ENCODE results near the gene TUBE1.

Gene TUBE1

DNA sequence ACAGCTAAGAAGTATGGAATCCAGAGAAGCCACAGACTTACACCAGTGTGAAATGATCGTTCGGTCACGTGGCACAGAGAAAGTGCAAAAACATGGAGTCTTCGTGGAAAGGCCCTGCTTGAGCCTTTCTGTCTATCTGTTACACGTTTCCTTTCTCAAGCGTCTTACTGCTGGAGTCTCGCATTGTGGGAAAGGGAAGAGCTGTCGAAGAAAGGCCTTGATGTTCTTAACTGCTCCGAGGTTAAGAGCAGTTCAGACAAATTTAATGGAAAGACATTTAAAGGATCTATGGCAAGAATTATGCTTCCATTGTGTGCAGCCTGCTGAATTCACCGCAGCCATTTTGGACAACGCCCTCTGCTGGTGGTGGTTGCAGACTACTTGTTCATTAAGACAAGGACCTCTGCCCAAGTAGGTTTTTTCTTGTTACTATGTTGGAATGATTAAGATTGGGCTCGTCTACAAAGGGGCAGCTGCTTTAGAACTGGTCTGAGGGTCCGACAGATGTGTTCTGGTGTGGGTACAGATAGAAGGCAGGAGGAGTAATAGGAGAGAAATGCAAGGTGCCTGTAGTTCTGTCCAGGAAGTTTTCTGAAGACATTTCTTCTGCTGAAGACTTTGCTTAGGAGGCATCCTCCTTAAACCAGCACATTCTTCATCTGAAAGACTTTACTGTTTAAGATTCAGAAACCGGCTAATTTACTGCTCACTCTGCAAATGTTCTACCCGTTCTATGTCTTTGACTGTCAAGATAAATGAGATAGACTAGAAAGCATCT lies 58.0 kb downstream of the TUBE1 start:
- DNase-seq: peak; percentile 78
- H3K4me3 ChIP-seq (ENCODE audit: low read length): no peak overlapping the region

DNA sequence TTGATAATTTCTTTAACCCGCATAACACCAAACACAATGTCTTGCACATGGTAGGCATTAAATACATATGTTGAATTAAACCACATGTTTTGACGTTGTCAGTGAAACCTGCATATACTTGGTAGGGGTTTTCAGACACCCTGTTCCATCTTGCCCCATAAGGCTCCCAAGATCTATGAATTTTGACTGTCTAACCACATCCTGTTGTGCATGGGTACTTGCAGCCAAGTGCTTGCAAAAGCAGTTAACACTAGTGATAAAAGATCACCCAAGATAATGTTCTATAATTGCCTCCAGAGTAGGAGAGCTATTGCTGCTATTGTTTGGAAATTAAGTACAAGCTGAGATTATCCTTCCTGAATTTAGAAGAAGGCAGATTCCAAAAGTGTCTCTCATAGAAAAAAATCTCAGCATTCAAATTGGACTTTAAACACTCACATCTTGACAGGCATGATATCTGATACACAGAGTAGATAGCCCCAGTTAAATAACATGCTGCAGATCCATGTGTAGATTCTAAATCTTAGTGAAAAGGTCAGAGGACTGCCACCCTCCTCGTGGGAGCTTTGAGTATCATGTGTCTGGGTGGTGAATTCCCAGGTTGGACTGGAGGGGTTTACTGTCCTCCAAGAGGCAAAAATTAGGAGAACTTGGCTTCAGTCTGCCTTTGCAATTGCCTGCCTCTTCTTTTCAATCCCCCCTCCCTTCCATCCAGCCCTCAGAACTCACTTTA lies 59.2 kb downstream of the TUBE1 start:
- Histone ChIP-seq H3K4me1 (ENCODE audit: control insufficient read depth, low read depth, low read length) (no peaks in the 10 kb centered on the region), H3K36me3 (ENCODE audit: control insufficient read depth, insufficient read depth, low read length) (no peaks in the 10 kb centered on the region), H3K79me1 (ENCODE audit: low read length) (no peaks in the 10 kb centered on the region), H3K18ac (ENCODE audit: low read length) (no peak overlapping the region), H4K5ac (ENCODE audit: low read length) (no peak overlapping the region), H3K27me3 (ENCODE audit: insufficient read depth, low read length, poor library complexity) (no peaks in the 10 kb centered on the region), H3K9ac (ENCODE audit: low read length) (no peak overlapping the region), H3K4me2 (ENCODE audit: low read length) (no peak overlapping the region), H4K8ac (ENCODE audit: low read depth, low read length) (no peak overlapping the region), H3K4ac (ENCODE audit: low read depth, low read length) (no peak overlapping the region), H3K4me3 (ENCODE audit: low read length) (no peak overlapping the region), H2BK5ac (ENCODE audit: low read length) (no peak overlapping the region), H3K23ac (ENCODE audit: low read length) (no peak overlapping the region), H2BK120ac (ENCODE audit: low read depth, low read length) (no peak overlapping the region), H3K56ac (ENCODE audit: low read length) (no peak overlapping the region), H2AK5ac (ENCODE audit: low read length) (no peak overlapping the region), H2BK15ac (replicated peaks; ENCODE audit: low read depth) (no peak overlapping the region), H3K79me2 (ENCODE audit: control insufficient read depth, insufficient read depth, low read length) (no peaks in the 10 kb centered on the region), H3K27ac (ENCODE audit: low read depth, low read length) (no peak overlapping the region)
- DNase-seq: peak; percentile 19
- WGBS (ENCODE audit: extremely low coverage, insufficient coverage, low lambda C conversion rate): no CpG with 5 or more reads among the region's 3 CpGs

More for the DNA sequence above, 58.0 kb downstream of the TUBE1 start:
- Histone ChIP-seq H2BK15ac (replicated peaks; ENCODE audit: low read depth) (no peak overlapping the region), H3K23ac (ENCODE audit: low read length) (no peak overlapping the region), H3K27me3 (ENCODE audit: insufficient read depth, low read length, poor library complexity) (no peaks in the 10 kb centered on the region), H3K4me2 (ENCODE audit: low read length) (no peak overlapping the region), H3K79me1 (ENCODE audit: low read length) (no peaks in the 10 kb centered on the region), H3K27ac (ENCODE audit: low read depth, low read length) (no peak overlapping the region), H2BK120ac (ENCODE audit: low read depth, low read length) (no peak overlapping the region), H3K36me3 (ENCODE audit: control insufficient read depth, insufficient read depth, low read length) (no peaks in the 10 kb centered on the region), H3K56ac (ENCODE audit: low read length) (no peak overlapping the region), H3K79me2 (ENCODE audit: control insufficient read depth, insufficient read depth, low read length) (no peaks in the 10 kb centered on the region), H4K8ac (ENCODE audit: low read depth, low read length) (no peak overlapping the region), H4K5ac (ENCODE audit: low read length) (no peak overlapping the region), H2BK5ac (ENCODE audit: low read length) (no peak overlapping the region), H3K4ac (ENCODE audit: low read depth, low read length) (no peak overlapping the region), H3K18ac (ENCODE audit: low read length) (no peak overlapping the region), H2AK5ac (ENCODE audit: low read length) (no peak overlapping the region), H3K4me1 (ENCODE audit: control insufficient read depth, low read depth, low read length) (no peaks in the 10 kb centered on the region), H3K9ac (ENCODE audit: low read length) (no peak overlapping the region)
- WGBS (ENCODE audit: extremely low coverage, insufficient coverage, low lambda C conversion rate): no CpG with 5 or more reads among the region's 15 CpGs

DNA sequence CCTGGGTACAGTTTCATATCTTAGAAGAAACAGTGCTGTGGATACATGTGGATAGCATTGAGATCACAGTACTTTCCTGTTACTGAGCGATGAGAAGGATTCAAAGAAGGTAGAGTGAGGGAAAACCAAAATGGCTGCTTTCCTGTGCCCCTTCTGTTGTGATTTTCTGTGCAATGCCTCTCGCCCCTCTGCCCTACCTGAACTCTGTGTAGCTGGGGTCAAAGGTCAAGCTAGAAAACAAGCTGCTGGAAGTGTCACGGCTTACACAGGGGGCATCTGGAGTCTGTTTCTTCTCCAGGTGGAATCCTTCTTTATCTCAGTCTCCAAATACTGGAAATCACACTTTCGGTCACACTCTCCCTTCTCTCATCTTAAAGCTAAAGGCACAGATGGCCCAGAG lies 60.3 kb downstream of the TUBE1 start:
- H3K36me3 ChIP-seq (ENCODE audit: control insufficient read depth, insufficient read depth, low read length): no peaks in the 10 kb centered on the region
- H2BK5ac ChIP-seq (ENCODE audit: low read length): no peak overlapping the region
- H3K4me3 ChIP-seq (ENCODE audit: low read length): no peak overlapping the region
- H2BK120ac ChIP-seq (ENCODE audit: low read depth, low read length): no peak overlapping the region
- H3K23ac ChIP-seq (ENCODE audit: low read length): no peak overlapping the region
- no peak overlapping the region for H3K56ac ChIP-seq (ENCODE audit: low read length)
- no peak overlapping the region for H3K4ac ChIP-seq (ENCODE audit: low read depth, low read length)
- H3K18ac ChIP-seq (ENCODE audit: low read length): no peak overlapping the region
- no peak overlapping the region for H4K8ac ChIP-seq (ENCODE audit: low read depth, low read length)
- no peak for DNase-seq
- no peak overlapping the region for H3K4me2 ChIP-seq (ENCODE audit: low read length)
- no peak overlapping the region for H4K5ac ChIP-seq (ENCODE audit: low read length)
- H3K79me1 ChIP-seq (ENCODE audit: low read length): no peaks in the 10 kb centered on the region
- no peaks in the 10 kb centered on the region for H3K79me2 ChIP-seq (ENCODE audit: control insufficient read depth, insufficient read depth, low read length)
- no peaks in the 10 kb centered on the region for H3K4me1 ChIP-seq (ENCODE audit: control insufficient read depth, low read depth, low read length)
- H3K27ac ChIP-seq (ENCODE audit: low read depth, low read length): no peak overlapping the region
- no CpG with 5 or more reads among the region's 4 CpGs for WGBS (ENCODE audit: extremely low coverage, insufficient coverage, low lambda C conversion rate)
- no peak overlapping the region for H3K9ac ChIP-seq (ENCODE audit: low read length)
- no peak overlapping the region for H2AK5ac ChIP-seq (ENCODE audit: low read length)
- no peak overlapping the region for H2BK15ac ChIP-seq (replicated peaks; ENCODE audit: low read depth)
- H3K27me3 ChIP-seq (ENCODE audit: insufficient read depth, low read length, poor library complexity): no peaks in the 10 kb centered on the region

DNA sequence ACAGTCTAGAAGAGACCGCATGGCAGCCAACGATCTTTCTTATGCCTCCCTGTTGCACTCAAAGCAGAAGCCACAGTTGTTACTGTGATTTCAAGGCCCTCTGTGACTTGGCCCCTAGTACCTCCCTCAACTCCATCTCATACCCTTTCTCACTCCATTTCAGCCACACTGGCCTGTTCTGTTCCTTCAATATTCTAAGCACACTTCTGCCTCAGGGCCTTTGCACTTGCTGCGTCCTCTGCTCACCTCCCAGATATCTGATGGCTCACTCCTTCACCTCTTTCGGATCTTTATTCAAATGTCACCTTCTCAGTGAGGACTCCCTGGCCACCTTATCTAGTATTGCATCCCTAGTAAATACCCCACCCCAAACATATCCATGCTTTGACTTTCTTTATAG lies 62.8 kb downstream of the TUBE1 start:
- no peak overlapping the region for H3K56ac ChIP-seq (ENCODE audit: low read length)
- H2AK5ac ChIP-seq (ENCODE audit: low read length): no peak overlapping the region
- H3K79me1 ChIP-seq (ENCODE audit: low read length): no peaks in the 10 kb centered on the region
- H4K5ac ChIP-seq (ENCODE audit: low read length): no peak overlapping the region
- no CpG with 5 or more reads among the region's 4 CpGs for WGBS (ENCODE audit: extremely low coverage, insufficient coverage, low lambda C conversion rate)
- H2BK15ac ChIP-seq (replicated peaks; ENCODE audit: low read depth): no peak overlapping the region
- H3K4me3 ChIP-seq (ENCODE audit: low read length): no peak overlapping the region
- no peaks in the 10 kb centered on the region for H3K27me3 ChIP-seq (ENCODE audit: insufficient read depth, low read length, poor library complexity)
- no peaks in the 10 kb centered on the region for H3K79me2 ChIP-seq (ENCODE audit: control insufficient read depth, insufficient read depth, low read length)
- H3K4me2 ChIP-seq (ENCODE audit: low read length): no peak overlapping the region
- H3K4ac ChIP-seq (ENCODE audit: low read depth, low read length): no peak overlapping the region
- no peak overlapping the region for H2BK5ac ChIP-seq (ENCODE audit: low read length)
- H3K9ac ChIP-seq (ENCODE audit: low read length): no peak overlapping the region
- H3K27ac ChIP-seq (ENCODE audit: low read depth, low read length): no peak overlapping the region
- no peak overlapping the region for H4K8ac ChIP-seq (ENCODE audit: low read depth, low read length)
- H3K18ac ChIP-seq (ENCODE audit: low read length): no peak overlapping the region
- H3K23ac ChIP-seq (ENCODE audit: low read length): no peak overlapping the region
- DNase-seq: no peak
- no peaks in the 10 kb centered on the region for H3K36me3 ChIP-seq (ENCODE audit: control insufficient read depth, insufficient read depth, low read length)
- no peak overlapping the region for H2BK120ac ChIP-seq (ENCODE audit: low read depth, low read length)
- no peaks in the 10 kb centered on the region for H3K4me1 ChIP-seq (ENCODE audit: control insufficient read depth, low read depth, low read length)

DNA sequence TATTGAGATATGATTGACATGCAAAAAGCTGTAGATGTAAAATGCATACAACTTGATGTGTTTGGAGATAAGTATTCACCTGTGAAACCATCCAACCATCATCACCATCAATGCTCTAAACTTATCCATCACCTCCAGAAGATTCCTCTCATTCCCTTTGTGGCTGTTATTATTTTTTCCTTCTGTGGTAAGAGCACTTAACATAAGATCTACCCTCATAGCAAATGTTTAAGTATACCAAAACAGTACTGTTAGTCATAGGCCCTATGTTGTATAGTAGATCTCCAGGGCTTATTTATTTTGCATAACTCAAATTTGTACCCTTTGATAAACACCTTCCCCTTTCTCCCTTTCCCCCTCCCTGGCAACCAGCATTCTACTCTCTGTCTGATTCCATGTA lies 64.5 kb downstream of the TUBE1 start:
- Histone ChIP-seq H3K4ac (ENCODE audit: low read depth, low read length) (no peak overlapping the region), H3K27ac (ENCODE audit: low read depth, low read length) (no peak overlapping the region), H3K23ac (ENCODE audit: low read length) (no peak overlapping the region), H3K9ac (ENCODE audit: low read length) (no peak overlapping the region), H3K4me3 (ENCODE audit: low read length) (no peak overlapping the region), H3K4me1 (ENCODE audit: control insufficient read depth, low read depth, low read length) (no peaks in the 10 kb centered on the region), H2AK5ac (ENCODE audit: low read length) (no peak overlapping the region), H3K18ac (ENCODE audit: low read length) (no peak overlapping the region), H3K79me2 (ENCODE audit: control insufficient read depth, insufficient read depth, low read length) (no peaks in the 10 kb centered on the region), H4K5ac (ENCODE audit: low read length) (no peak overlapping the region), H2BK5ac (ENCODE audit: low read length) (no peak overlapping the region), H3K4me2 (ENCODE audit: low read length) (no peak overlapping the region), H3K56ac (ENCODE audit: low read length) (no peak overlapping the region), H3K36me3 (ENCODE audit: control insufficient read depth, insufficient read depth, low read length) (no peaks in the 10 kb centered on the region), H4K8ac (ENCODE audit: low read depth, low read length) (no peak overlapping the region), H3K79me1 (ENCODE audit: low read length) (no peaks in the 10 kb centered on the region), H3K27me3 (ENCODE audit: insufficient read depth, low read length, poor library complexity) (no peaks in the 10 kb centered on the region), H2BK120ac (ENCODE audit: low read depth, low read length) (no peak overlapping the region), H2BK15ac (replicated peaks; ENCODE audit: low read depth) (no peak overlapping the region)
- DNase-seq: no peak

Measured in mesendoderm (in vitro differentiated cells).